HEK293 (cell line): ENCODE results near the gene C9orf43.

Experiments
- SETDB1 ChIP-seq: IDR thresholded peaks from one replicate; pipeline ENCODE4 v1.6.1; 2017; ENCODE audit warnings: mild to moderate bottlenecking, low read length, moderate library complexity, mixed read lengths; ENCODE audit not compliant: insufficient read length
- TRIM28 ChIP-seq: IDR thresholded peaks from 2 replicates; pipeline ENCODE4 v1.6.1; 2011; ENCODE audit warnings: low read length, control low read depth, borderline replicate concordance
- ZFP37 ChIP-seq: fragments of 450-650 bp; formaldehyde crosslinking; IDR thresholded peaks from 2 replicates; pipeline ENCODE4 v1.5.1; 2016; ENCODE audit warnings: missing biosample characterization, missing genetic modification characterization
- ZNF274 ChIP-seq, 2 experiments: fragments of 200-500 bp in 1 of 2; fragments of 450-650 bp in 1 of 2; sonication (Bioruptor generic) in 1 of 2; formaldehyde crosslinking in 1 of 2; IDR thresholded peaks; 2 replicates each; pipeline versions ENCODE4 v1.5.1 to v1.6.1; 2014 to 2016; ENCODE audit warnings: borderline replicate concordance in 1 of 2, inconsistent platforms in 1 of 2, low read length in 1 of 2, missing biosample characterization in 1 of 2, missing genetic modification characterization in 1 of 2
- ZNF391 ChIP-seq: fragments of 450-650 bp; formaldehyde crosslinking; IDR thresholded peaks from 2 replicates; pipeline ENCODE4 v1.5.1; 2016; ENCODE audit warnings: low read depth, missing biosample characterization, missing genetic modification characterization, borderline replicate concordance
- ZNF639 ChIP-seq: fragments of 450-650 bp; formaldehyde crosslinking; IDR thresholded peaks from 2 replicates; pipeline ENCODE4 v1.5.1; 2016; ENCODE audit warnings: missing biosample characterization, missing genetic modification characterization
- ZNF792 ChIP-seq: fragments of 450-650 bp; formaldehyde crosslinking; IDR thresholded peaks from 2 replicates; pipeline ENCODE4 v1.5.1; 2016; ENCODE audit warnings: missing biosample characterization, missing genetic modification characterization
- TF ChIP-seq, protein P1 (sequence below): fragments of 450-650 bp; formaldehyde crosslinking; IDR thresholded peaks from 2 replicates; pipeline ENCODE4 v1.5.1; 2016; ENCODE audit warnings: missing biosample characterization, missing genetic modification characterization
- TF ChIP-seq, protein P2 (sequence below): fragments of 450-650 bp; formaldehyde crosslinking; IDR thresholded peaks from 2 replicates; pipeline ENCODE4 v1.5.1; 2016; ENCODE audit warnings: missing biosample characterization, missing genetic modification characterization

DNA sequence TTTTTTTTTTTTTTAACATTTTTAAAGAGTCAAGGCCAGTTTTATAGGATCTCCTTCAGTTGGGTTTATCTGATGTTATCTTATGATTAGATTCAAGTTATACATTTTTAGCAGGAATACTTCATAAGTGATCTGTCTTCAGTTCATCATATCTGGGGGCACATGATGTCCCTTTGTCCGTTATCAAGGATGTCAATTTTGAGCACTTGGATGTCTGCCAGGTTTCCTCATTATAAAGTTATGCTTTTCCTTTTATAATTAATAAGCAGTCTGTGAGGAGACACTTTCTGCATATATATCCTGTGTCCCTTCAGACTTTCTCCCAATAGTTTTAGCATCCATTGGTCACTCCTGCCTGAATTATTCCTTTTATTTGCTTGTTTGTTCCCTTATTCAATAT, 45.6 kb upstream of the C9orf43 start:
- TF ChIP-seq ZNF639 (tag by site-specific recombination) (no peak), ZNF391 (tag by site-specific recombination) (no peak), ZNF274 (IDR thresholded peaks at IDR 0.05; ENCODE audit: low read length) (no peak), ZNF274 (tag by site-specific recombination; IDR thresholded peaks at IDR 0.05; ENCODE audit: borderline replicate concordance) (no peak), ZNF792 (tag by site-specific recombination) (no peak), TRIM28 (no peak), ZFP37 (tag by site-specific recombination) (no peak), SETDB1 (no peak)
- TF ChIP-seq, protein P1, sequence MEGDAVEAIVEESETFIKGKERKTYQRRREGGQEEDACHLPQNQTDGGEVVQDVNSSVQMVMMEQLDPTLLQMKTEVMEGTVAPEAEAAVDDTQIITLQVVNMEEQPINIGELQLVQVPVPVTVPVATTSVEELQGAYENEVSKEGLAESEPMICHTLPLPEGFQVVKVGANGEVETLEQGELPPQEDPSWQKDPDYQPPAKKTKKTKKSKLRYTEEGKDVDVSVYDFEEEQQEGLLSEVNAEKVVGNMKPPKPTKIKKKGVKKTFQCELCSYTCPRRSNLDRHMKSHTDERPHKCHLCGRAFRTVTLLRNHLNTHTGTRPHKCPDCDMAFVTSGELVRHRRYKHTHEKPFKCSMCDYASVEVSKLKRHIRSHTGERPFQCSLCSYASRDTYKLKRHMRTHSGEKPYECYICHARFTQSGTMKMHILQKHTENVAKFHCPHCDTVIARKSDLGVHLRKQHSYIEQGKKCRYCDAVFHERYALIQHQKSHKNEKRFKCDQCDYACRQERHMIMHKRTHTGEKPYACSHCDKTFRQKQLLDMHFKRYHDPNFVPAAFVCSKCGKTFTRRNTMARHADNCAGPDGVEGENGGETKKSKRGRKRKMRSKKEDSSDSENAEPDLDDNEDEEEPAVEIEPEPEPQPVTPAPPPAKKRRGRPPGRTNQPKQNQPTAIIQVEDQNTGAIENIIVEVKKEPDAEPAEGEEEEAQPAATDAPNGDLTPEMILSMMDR = no peak
- TF ChIP-seq, protein P2, sequence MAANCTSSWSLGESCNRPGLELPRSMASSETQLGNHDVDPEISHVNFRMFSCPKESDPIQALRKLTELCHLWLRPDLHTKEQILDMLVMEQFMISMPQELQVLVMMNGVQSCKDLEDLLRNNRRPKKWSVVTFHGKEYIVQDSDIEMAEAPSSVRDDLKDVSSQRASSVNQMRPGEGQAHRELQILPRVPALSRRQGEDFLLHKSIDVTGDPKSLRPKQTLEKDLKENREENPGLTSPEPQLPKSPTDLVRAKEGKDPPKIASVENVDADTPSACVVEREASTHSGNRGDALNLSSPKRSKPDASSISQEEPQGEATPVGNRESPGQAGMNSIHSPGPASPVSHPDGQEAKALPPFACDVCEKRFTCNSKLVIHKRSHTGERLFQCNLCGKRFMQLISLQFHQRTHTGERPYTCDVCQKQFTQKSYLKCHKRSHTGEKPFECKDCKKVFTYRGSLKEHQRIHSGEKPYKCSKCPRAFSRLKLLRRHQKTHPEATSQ (tag by site-specific recombination) = no peak
